GM21529 (cell line): ENCODE measurements around the gene DMC1.

ENCODE experiments used
- ATAC-seq: cut with Tn5 transposase; IDR thresholded peaks from one replicate; pipeline ENCODE4 v1.9.1; 2021; ENCODE audit not compliant: unreplicated experiment

DMC1 gene

GRCh38 chr22:38503021-38503420 is 67.0 kb downstream of the DMC1 start:
- no peak for ATAC-seq

- ATAC-seq = no peak
Measured at GRCh38 chr22:38501797-38502672, 67.9 kb downstream of the DMC1 start.

GRCh38 chr22:38497869-38498268 is 72.1 kb downstream of the DMC1 start:
- no peak for ATAC-seq

- no peak for ATAC-seq
Measured at GRCh38 chr22:38494939-38495338, 75.0 kb downstream of the DMC1 start.

- no peak for ATAC-seq
Measured at GRCh38 chr22:38494498-38494897, 75.5 kb downstream of the DMC1 start.

DNA sequence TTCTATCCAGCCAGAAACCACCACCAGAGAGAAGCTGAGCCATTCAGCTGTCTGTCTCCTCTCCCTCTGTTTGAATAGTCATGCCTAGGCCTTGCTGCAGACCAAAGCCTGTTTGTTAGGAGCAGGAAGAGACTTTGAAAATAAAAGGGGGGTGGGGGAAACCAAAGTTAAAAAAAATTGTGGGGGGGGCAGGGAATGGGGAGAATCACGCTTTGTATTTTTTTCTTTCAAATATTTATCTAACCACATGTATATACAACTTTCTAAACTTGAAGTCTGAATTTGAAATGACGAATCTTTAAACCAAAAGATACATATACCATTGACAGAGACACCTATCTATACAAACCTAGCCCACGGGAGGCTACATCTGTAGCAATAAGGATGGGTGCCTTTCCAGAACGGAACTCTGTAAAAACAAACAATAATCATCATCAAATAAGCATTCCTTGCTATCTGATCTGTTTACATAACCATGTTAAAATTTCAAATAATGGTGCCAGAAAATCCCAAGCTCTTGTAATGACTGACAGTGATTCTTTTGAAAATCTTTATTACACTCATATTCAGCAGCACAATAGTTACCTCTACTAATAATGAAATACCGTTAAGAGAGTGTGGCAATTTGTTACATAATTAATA is 78.2 kb downstream of the DMC1 start:
- no peak for ATAC-seq

DNA sequence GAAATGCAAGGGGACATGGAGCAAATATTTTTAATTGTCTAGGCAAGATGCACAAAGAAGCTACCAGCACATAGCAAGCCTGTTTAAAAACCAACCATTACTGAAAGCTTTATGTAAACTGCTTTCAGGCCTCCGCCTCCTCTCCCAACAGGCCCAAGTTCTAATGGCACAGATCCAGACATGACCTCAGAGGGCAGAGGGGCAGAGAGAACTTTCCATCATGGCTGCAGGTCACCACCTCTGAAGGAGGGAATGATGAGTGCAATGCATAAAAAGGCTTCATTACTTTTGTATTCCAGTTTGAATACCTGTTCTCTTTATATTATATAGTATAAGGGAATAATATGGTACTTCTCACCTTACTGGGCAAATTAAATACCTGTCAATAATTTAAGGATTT is 79.1 kb downstream of the DMC1 start:
- ATAC-seq = no peak

GRCh38 chr22:38490475-38490874 is 79.5 kb downstream of the DMC1 start:
- ATAC-seq = no peak

- no peak for ATAC-seq
Measured at GRCh38 chr22:38489561-38490145, 80.3 kb downstream of the DMC1 start.

DNA sequence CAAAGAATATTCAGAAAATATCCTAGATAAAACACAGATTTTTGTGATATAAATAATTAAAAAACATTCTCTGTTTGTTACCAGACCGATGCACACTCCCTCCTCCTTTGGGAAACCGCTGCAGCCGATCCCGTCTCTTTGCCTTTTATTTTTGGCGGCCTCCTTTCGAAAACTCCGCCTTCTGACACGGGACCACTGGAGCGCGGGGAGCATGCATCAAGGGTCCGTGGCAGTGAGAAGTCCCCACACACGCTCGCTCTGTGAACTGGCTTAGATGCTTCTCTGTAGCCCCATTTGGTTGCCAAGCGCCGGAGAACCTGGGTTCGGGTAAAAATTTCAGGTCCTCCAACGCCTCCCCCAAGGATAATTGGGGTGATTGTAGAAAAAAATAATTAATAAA is 80.8 kb downstream of the DMC1 start:
- ATAC-seq = no peak

DNA sequence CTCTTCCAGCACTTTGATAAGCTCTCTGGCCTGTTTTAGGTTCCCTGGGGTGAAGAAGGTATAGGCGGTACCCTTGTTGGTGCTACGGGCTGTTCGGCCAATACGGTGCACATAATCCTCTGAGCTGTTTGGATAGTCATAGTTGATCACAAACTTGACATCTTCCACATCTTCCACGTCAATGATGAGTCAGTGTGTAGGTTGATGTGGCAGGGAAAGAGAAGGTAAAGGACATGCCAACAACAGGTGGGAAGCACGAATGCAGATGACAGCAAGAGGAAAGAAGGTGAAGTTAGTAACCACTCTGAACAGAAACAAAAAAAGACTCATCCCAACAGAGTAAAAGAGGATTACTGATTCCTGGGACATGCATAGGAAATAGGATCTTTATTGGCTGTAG is 82.0 kb downstream of the DMC1 start:
- no peak for ATAC-seq

GRCh38 chr22:38485783-38486182 is 84.2 kb downstream of the DMC1 start:
- ATAC-seq = no peak

GRCh38 chr22:38484244-38484643 is 85.7 kb downstream of the DMC1 start:
- ATAC-seq = no peak

GRCh38 chr22:38482662-38483308 is 87.2 kb downstream of the DMC1 start:
- no peak for ATAC-seq

DNA sequence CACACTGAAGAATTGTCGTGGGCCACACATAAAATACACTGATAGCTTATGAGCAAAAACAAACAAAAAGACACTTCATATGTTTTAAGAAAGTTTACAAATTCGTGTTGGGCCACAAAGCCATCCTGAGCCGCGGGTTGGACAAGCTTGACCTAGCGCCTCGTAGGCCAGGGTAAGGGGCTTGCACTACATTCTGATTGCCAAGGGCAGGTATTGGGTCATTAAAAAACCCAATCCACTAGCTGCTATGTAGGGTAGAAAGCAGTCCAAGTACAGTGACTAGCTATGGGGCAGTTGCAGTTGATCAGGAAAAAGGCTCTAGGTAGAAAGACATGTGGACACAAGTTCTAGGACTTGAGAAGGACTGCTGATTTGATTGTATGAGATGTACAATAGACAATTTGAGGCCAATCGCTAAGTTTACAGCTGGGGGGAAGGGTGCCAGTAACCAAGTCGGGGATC is 88.1 kb downstream of the DMC1 start:
- no peak for ATAC-seq

GRCh38 chr22:38481162-38481870 is 88.7 kb downstream of the DMC1 start:
- no peak for ATAC-seq

DNA sequence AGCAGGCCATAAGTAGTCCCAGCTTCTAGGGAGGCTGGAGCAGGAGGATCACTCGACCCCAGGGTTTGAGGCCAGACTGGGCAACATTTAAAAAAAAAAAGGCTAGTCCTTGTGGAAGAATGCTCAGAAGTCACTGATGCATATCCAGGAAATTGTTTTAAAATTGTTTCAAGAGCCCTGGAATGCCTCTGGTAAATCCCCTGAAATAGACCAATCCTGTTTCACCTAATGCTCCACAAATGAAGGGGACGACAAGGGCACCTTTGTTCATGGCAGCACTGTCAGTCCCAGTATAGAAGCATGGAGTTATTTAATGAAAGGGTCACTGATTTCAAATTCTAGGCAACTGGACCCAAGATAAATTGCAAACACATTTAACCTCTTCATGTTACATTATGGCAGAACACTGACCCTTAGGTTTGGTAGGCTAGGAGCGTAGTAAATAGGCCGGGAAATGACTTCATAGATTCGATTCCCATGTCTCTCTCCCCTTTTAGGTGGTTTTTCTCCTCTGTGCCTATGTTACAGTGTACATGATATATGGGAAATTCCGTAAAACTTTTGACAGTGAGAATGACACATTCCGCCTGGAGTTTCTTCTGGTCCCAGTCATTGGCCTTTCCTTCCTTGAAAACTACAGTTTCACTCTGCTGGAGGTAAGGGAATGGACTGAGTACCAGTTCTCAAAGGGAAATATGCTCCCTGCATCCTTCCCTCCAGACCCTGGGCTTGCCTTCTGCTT is 90.7 kb downstream of the DMC1 start:
- ATAC-seq = no peak

GRCh38 chr22:38477585-38477984 is 92.4 kb downstream of the DMC1 start:
- ATAC-seq = no peak

DNA sequence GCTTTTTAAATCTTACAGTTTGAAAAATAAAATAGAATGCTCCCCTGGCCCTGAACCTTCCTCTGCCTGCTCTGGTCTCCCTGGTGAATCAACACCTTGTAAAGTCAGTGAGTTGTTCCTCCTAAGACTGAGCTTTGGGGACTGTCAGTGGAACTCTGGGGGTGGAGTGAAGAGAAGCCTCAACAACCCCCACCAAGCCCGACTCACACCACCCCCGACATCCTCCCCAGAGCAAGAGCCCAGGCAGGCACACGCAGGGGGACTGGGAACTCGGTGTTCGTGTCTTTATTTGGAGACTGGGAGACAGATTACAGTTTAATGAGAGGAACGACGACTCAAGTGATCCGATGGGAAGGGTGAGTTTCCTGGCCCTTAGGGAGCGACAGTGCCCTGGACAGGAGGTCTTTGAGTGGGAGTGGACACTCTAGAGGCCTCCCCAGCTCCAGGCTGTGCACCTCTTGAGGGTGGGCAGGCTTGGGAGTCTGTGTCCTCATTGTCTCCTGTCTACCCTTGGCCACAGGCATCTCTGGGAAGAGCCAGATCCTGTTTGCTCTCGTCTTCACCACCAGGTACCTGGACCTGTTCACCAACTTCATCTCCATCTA is 95.9 kb downstream of the DMC1 start:
- no peak for ATAC-seq

DNA sequence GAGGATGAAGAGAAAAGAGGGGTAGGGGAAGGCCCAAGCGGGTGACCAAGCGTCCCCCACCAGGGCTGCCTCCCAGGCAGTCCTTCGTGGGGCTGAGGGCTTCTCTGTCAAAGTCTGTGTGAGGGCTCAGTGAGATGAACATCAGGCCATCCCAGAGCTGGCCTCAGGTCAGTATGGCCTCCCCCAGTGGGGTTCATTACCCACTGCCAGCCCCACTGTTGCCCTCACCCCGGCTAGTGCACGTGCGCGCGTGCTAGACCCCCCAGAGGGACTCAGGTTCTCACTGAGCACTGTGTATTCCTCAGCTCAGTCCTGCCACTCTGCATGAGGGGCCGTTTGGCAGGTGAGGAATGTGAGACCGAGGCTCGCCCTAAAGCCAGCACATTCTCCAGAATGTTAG is 98.7 kb downstream of the DMC1 start:
- ATAC-seq = no peak
